ENCODE results near the gene TRPT1. TPM values are rescaled to one million over a fixed set of nuclear protein-coding genes. Genes with fewer than 3 reads are reported as not detected.

Gene TRPT1
- total and polyA plus RNA-seq, 9 of the 15 experiments (the other 6 are each of a cell fraction or from before 2014, with no cell fraction given) = 4.6 to 41.7 (median 23.1) TPM

- no peak for TF ChIP-seq MGA (IDR thresholded peaks at IDR 0.05)
- no peak for TF ChIP-seq ZNF239 (CRISPR knock-in tag; IDR thresholded peaks at IDR 0.05)
- no peak for TF ChIP-seq SMAD3 (CRISPR knock-in tag; conservative IDR thresholded peaks at IDR 0.05)
- TF ChIP-seq ZNF740 (CRISPR knock-in tag; IDR thresholded peaks at IDR 0.05) = no peak
- no peak for TF ChIP-seq ZNF740 (tag; IDR thresholded peaks at IDR 0.05)
- TF ChIP-seq RBM22 (IDR thresholded peaks at IDR 0.05; ENCODE audit: low read depth, low read length, poor library complexity, severe bottlenecking) = peak; percentile 82
- peak; percentile 85 for TF ChIP-seq FIP1L1 (IDR thresholded peaks at IDR 0.05; ENCODE audit: low read depth, low read length, poor library complexity, severe bottlenecking)
- TF ChIP-seq, protein P1, sequence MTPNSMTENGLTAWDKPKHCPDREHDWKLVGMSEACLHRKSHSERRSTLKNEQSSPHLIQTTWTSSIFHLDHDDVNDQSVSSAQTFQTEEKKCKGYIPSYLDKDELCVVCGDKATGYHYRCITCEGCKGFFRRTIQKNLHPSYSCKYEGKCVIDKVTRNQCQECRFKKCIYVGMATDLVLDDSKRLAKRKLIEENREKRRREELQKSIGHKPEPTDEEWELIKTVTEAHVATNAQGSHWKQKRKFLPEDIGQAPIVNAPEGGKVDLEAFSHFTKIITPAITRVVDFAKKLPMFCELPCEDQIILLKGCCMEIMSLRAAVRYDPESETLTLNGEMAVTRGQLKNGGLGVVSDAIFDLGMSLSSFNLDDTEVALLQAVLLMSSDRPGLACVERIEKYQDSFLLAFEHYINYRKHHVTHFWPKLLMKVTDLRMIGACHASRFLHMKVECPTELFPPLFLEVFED (CRISPR knock-in tag; conservative IDR thresholded peaks at IDR 0.05) = no peak; the same call in 1 of the 2 replicates
- peak; percentile 60 to 93 (median 86) for TF ChIP-seq YY1 (IDR thresholded peaks at IDR 0.05; ENCODE audit: borderline replicate concordance in 1 of 3, control insufficient read depth in 1 of 3, extremely low read depth in 1 of 3, insufficient read depth in 3 of 3, insufficient read length in 1 of 3, insufficient replicate concordance in 2 of 3, low read depth in 1 of 3, low read length in 2 of 3)
- no peak for TF ChIP-seq RFX5 (IDR thresholded peaks at IDR 0.05; ENCODE audit: low read depth, low read length)
These were observed 15.7 kb upstream of the TRPT1 start (continued) for GRCh38 chr11:64241491-64242374.
